Thoracic aorta (tissue), 2 donors: ENCODE results near the gene MCC. TPM values are rescaled to one million over a fixed set of nuclear protein-coding genes. Genes with fewer than 3 reads are reported as not detected.

Experiments
- ATAC-seq: fragments of 150-250 bp; one replicate; pipeline ENCODE4 v1.8.0; 2017; ENCODE audit warnings: low read depth; ENCODE audit not compliant: insufficient number of reproducible peaks, low FRiP score
- DNase-seq: peaks from one replicate; pipeline ENCODE4 v3.0.0-alpha.2; 2020; ENCODE audit warnings: low spot score
- H3K27ac ChIP-seq, 2 donors: fragments of 200-600 bp; sonication (generic); 1 replicate in 1 of 2; 2 replicates in 1 of 2; pipeline ENCODE4 v1.5.1; 2016; ENCODE audit warnings: mild to moderate bottlenecking in 2 of 2, moderate library complexity in 2 of 2
- H3K27me3 ChIP-seq: fragments of 200-600 bp; sonication (generic); replicated peaks from 2 replicates; pipeline ENCODE4 v1.6.0; 2016; ENCODE audit warnings: mild to moderate bottlenecking; ENCODE audit not compliant: insufficient read depth
- H3K36me3 ChIP-seq: fragments of 200-600 bp; sonication (generic); one replicate; pipeline ENCODE4 v1.5.1; 2016
- H3K4me1 ChIP-seq, 2 donors: fragments of 200-600 bp; sonication (generic); 1 replicate in 1 of 2; 2 replicates in 1 of 2; pipeline versions ENCODE4 v1.5.1 to v1.6.0; 2016; ENCODE audit warnings: low read depth in 2 of 2, mild to moderate bottlenecking in 1 of 2; ENCODE audit not compliant: control insufficient read depth in 1 of 2
- H3K4me3 ChIP-seq: fragments of 200-600 bp; sonication (generic); 2 replicates; pipeline ENCODE4 v1.5.1; 2016; ENCODE audit warnings: mild to moderate bottlenecking
- H3K9me3 ChIP-seq: fragments of 200-600 bp; sonication (generic); 2 replicates; pipeline ENCODE4 v1.5.1; 2016
- CTCF ChIP-seq: fragments of 200-600 bp; sonication (generic); IDR thresholded peaks from one replicate; pipeline ENCODE4 v1.5.1; 2019; ENCODE audit warnings: antibody characterized with exemption
- total RNA-seq, 2 donors: library from RNA; depleted of rRNA; stranded (reverse); fragments of >200 nt; gene quantifications; one replicate each; pipeline versions ENCODE4 v1.1.0 to v1.2.3, GENCODE V29; 2016

The MCC gene
- total RNA-seq, 2 donors from 2014 or later = 14.6 to 27.2 TPM

GRCh38 chr5:113026211-113026610 lies 462.0 kb downstream of the MCC start:
- no peaks in the 10 kb centered on the region for H3K27me3 ChIP-seq
- peaks cover 14% of the 10 kb centered on the region for H3K36me3 ChIP-seq
- H3K27ac ChIP-seq = no peak overlapping the region
- no peak for ATAC-seq
- no peak overlapping the region for H3K4me3 ChIP-seq
- H3K4me1 ChIP-seq = no peaks in the 10 kb centered on the region
- H3K9me3 ChIP-seq = no peaks in the 10 kb centered on the region
- DNase-seq = no peak
- no peak for TF ChIP-seq CTCF

- Histone ChIP-seq H3K36me3 (peaks cover 14% of the 10 kb centered on the region), H3K4me3 (no peak overlapping the region), H3K27ac (no peak overlapping the region), H3K4me1 (no peaks in the 10 kb centered on the region), H3K9me3 (no peaks in the 10 kb centered on the region), H3K27me3 (no peaks in the 10 kb centered on the region)
- no peak for DNase-seq
- no peak for TF ChIP-seq CTCF
- no peak for ATAC-seq
Measured at GRCh38 chr5:113025596-113025995, 462.7 kb downstream of the MCC start.

DNA sequence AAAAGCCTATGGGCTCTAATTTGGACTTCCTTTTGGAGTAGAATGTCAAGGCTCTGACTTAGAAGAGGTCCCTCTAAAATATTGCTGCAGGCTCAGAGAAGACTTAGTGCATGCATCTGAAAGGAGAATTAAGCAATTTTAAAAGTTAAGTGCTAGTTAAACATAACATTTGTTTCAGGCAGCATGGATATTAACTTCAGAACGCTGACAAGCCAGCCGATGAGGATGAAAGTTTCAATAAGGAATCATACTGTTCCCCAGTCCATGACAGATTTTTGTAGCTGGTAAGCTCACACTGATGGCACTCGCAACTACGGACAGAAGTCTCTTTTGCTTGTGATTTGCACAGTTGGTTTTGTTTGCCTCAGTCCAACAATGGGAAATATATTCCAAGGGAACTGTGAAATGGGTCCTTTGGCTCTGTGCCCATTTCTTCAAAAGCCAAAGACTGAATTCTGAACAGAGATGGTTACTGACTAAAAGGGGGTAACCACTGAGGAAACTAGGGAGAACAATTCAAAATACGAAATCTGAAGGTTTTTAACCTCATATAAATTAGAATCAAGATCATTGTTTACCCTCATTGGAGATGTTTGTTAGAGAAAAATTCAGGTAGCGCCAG lies 464.1 kb downstream of the MCC start:
- Histone ChIP-seq H3K36me3 (peaks cover 14% of the 10 kb centered on the region), H3K4me3 (no peak overlapping the region), H3K9me3 (no peaks in the 10 kb centered on the region), H3K27me3 (no peaks in the 10 kb centered on the region), H3K4me1 (no peaks in the 10 kb centered on the region), H3K27ac (no peak overlapping the region)
- ATAC-seq (no peak), DNase-seq (no peak)
- TF ChIP-seq CTCF = no peak

DNA sequence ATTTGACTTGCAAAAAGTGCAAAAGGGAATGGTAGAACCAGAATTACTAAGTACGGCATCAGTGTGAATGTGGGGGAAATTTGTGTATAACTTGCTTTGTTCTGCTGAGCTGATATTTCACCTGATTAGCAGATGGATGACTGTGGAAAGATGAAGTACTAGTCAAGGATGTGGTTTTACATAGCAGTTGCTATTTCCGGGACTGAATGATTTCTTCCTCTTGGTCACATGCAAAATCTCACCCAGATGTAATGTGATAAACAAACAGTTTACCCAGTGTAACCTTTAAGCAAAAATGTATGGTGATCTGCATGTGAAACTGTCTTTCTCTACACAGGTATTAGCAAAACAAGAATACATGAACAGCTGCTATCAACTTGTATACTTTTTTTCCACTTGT lies 465.6 kb downstream of the MCC start:
- Histone ChIP-seq H3K27ac (no peak overlapping the region), H3K4me3 (no peak overlapping the region), H3K27me3 (no peaks in the 10 kb centered on the region), H3K4me1 (no peaks in the 10 kb centered on the region), H3K9me3 (no peaks in the 10 kb centered on the region), H3K36me3 (peaks cover 10% of the 10 kb centered on the region)
- no peak for TF ChIP-seq CTCF
- ATAC-seq (no peak), DNase-seq (no peak)

DNA sequence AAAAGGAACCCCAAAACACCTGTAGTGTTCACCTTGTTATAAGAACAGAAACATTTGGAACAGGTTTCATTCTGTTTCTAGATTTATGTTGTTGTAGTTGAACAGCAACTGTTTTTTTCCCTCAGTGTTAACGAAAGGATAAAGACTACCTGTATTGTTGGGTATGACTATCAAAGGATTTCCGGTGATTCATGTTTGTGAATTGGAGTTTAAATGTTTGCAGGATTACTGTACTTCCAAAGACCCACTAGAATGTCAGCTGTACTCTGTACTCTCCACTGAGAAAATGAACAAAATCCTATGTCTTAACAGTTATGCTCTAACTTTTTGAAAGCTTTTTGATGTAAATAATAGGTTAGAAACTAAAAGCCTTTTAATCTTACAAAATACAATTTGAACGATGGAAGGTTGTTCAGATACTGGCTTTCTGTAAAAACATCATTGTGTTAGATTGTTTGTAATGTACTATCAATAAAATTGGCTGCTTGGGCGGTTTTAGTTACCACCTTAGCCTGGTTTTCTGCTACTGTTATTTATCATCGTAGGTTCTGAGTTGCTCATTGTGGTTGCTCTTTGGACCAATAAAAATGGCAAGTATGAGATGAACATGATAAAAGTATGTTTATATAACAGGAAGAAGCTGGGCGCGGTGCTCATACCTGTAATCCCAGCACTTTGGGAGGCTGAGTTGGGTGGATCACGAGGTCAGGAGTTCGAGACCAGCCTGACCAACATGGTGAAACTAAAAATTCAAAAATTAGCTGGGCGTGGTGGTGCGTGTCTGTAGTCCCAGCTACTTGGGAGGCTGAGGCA lies 467.6 kb downstream of the MCC start:
- H3K27ac ChIP-seq = no peak overlapping the region
- no peaks in the 10 kb centered on the region for H3K27me3 ChIP-seq
- no peak for TF ChIP-seq CTCF
- no peak for ATAC-seq
- H3K4me3 ChIP-seq = no peak overlapping the region
- H3K36me3 ChIP-seq = no peaks in the 10 kb centered on the region
- no peaks in the 10 kb centered on the region for H3K4me1 ChIP-seq
- DNase-seq = no peak
- no peaks in the 10 kb centered on the region for H3K9me3 ChIP-seq
